Left cardiac atrium (tissue), 4 donors: ENCODE measurements around the gene EMP1. TPM values are rescaled to one million over a fixed set of nuclear protein-coding genes. Genes with fewer than 3 reads are reported as not detected.
A peak's percentile ranks its signal among the peaks of the same experiment; 100 is the strongest.

Experiments used
- ATAC-seq, 2 donors: fragments of 200-7000 bp; cut with Tn5 transposase; one replicate each; pipeline ENCODE4 v1.9.1; 2020; ENCODE audit warnings: mild to moderate bottlenecking in 2 of 2, moderate library complexity in 2 of 2
- DNase-seq: peaks from one replicate; pipeline ENCODE4 v3.0.0-alpha.2; 2020
- intact Hi-C, 2 donors: fragments of 100-400 bp; cut with DNase I; formaldehyde crosslinking; loops; one replicate each; pipeline versions ENCODE4 v1.14.1 to v1.15.1; 2022 to 2023
- total RNA-seq, 2 donors: library from RNA; stranded (reverse); fragmentation: NEBNext Ultra II Directional; extraction: Animal tissue kit (Norgen Biotek cat#: 25700); gene quantifications; one replicate each; pipeline ENCODE4 v1.2.1, GENCODE V29; 2021
- donor health status: DM: no; HTN: yes; CAD: no.
- donor health status: DM: no; HTN: yes; CAD: no; lungs with severe emphysema.
- donor health status: DM: yes; HTN: yes; CAD: no.
- donor health status: Dilated cardiomyopathy.

Gene EMP1
- total RNA-seq, 2 donors from 2014 or later, result 304 to 477 TPM

- no peak for DNase-seq
- intact Hi-C loops, result loop anchor here (5.0 to 10.0 kb wide), 3 partner anchors 208 to 376 kb away; partner anchors contain the start of gene HEBP1 (in 1 of the 2)
- no peak for ATAC-seq
Observed at GRCh38 chr12:13210236-13211190, 14.0 kb downstream of the EMP1 start.

DNA sequence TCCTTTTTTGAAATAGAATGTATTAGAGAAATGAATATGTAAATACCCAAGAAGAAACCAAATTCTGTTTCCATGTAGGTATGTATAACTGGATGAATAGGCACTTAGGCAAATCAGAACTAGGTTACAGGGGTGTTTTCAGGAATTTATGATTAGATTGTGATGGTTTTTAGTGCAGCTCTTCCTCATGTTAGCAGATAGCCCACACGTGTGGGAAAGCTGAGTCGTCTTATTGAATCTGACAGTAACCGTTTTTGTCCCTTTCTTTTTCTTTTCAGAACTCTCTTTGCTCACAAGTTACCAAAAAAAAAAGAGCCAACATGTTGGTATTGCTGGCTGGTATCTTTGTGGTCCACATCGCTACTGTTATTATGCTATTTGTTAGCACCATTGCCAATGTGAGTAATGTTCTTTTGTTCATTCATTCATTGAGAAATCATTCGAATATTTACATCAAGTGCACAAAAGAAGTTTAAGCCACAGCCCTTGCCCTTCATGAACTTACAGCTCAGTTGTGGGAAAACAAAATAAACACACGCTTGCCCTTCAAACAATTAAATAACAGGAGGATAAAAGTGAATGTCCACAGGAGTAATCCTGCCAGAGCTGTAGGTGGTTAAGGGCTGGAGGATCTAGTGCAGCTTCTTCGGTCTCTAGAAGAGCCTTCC, 14.8 kb downstream of the EMP1 start:
- intact Hi-C loops, result loop anchor here (5.0 to 10.0 kb wide), 3 partner anchors 209 to 377 kb away; partner anchors contain the start of gene HEBP1 (in 1 of the 2)
- DNase-seq (no peak), ATAC-seq (no peak)

DNA sequence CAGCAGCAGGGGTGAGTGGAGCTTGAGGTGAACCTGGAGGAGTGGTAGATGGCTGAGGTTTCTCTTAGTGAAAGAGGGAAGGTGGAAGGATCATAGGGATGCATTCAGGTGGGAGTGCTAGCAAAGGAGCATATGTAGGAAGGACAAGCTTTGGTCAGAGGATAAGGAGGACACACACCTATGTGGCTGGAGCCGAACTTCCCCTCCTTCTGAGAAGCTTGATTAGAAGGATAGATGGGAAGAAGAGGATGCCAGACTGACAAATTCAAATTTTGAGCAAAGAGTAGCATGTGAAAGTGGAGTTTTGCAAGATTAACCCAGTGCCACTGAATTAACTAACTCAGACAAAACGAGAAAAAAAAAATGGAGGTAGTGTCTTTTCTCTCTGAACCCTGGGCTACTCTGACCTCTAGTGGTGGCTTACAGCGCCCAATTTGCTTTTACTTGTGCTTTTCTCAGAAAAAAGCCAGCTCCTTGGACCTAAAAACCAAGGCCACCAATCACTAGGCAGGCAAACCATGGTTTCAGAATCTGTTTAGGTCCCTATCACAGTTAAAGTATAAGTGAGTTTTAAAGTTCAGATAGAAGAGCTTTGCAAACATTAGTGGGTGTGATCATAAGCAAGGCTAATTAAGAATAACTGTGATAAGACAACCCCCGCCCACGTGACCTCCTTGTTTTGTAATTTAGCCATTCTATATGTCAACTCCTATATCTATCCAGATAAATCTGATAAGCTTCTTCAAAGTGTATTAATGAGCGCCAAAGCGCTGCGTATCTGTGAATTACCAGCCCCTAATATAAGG, 15.5 kb downstream of the EMP1 start:
- DNase-seq (peak; percentile 35), ATAC-seq (peak; percentile 25 to 42)
- intact Hi-C loops, result loop anchor here (5.0 to 10.0 kb wide), 3 partner anchors 210 to 377 kb away; partner anchors contain the start of gene HEBP1 (in 1 of the 2)

DNA sequence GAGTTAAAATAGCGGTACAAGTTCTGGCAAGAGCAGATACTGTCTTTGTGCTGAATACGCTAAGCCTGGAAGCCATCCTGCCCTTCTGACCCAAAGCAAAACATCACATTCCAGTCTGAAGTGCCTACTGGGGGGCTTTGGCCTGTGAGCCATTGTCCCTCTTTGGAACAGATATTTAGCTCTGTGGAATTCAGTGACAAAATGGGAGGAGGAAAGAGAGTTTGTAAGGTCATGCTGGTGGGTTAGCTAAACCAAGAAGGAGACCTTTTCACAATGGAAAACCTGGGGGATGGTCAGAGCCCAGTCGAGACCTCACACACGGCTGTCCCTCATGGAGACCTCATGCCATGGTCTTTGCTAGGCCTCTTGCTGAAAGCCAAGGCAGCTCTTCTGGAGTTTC, 18.5 kb downstream of the EMP1 start:
- intact Hi-C loops, result loop anchor here in 1 of 2 donors (10.0 kb wide), 1 partner anchor 380 kb away; no protein-coding TSS in a partner anchor

GRCh38 chr12:13218641-13219040, 22.1 kb downstream of the EMP1 start:
- ATAC-seq (no peak), DNase-seq (no peak)
- intact Hi-C loops, result loop anchor here in 1 of 2 donors (10.0 kb wide), 1 partner anchor 384 kb away; no protein-coding TSS in a partner anchor

More for the DNA sequence above, 18.5 kb downstream of the EMP1 start:
- no peak for ATAC-seq
- DNase-seq, result no peak

DNA sequence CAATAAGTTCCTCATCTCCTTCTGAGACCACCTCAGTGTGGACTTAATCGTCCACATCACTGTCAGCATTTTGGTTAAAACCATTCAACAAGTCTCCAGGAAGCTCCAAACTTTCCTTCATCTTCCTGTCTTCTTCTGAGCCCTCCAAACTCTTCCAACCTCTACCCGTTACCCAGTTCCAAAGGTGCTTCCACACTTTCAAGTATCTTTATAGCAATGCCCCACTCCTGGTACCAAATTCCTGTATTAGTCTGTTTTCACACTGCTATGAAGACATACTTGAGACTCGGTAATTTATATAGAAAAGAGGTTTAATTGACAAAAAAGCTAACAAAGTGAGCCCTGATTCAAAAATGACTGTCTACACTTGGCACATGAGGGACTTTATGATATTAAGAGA, 22.8 kb downstream of the EMP1 start:
- ATAC-seq (no peak), DNase-seq (no peak)
- intact Hi-C loops, result loop anchor here in 1 of 2 donors (10.0 kb wide), 1 partner anchor 385 kb away; no protein-coding TSS in a partner anchor

DNA sequence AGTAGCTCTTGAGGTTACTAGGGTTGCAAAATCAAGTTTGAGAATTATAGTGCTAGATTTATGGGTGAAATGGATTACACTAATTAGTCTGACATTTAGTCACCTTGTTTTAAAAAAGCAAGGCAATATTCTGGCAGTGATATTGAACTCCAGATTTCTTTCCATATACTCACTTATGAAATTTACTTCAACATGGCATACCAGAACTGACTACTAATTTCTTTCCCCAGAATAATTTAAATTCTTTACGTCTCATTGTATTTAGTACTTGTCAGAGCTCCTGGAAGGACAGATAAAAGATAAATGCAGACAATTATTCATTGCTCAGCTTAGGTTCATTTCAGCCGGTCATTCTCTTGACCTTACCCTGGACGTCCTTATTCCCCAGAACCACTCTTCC, 24.3 kb downstream of the EMP1 start:
- intact Hi-C loops, result no loop called here
- DNase-seq, result no peak

GRCh38 chr12:13222076-13222475, 25.6 kb downstream of the EMP1 start:
- ATAC-seq, result peak in 1 of 2 donors; percentile 66
- intact Hi-C loops, result no loop called here
- peak; percentile 40 for DNase-seq

More for the DNA sequence above, 24.3 kb downstream of the EMP1 start:
- no peak for ATAC-seq

GRCh38 chr12:13223179-13223804, 26.8 kb downstream of the EMP1 start:
- no peak for ATAC-seq
- intact Hi-C loops, result no loop called here
- DNase-seq, result no peak

- intact Hi-C loops, result no loop called here
- peak; percentile 10 to 34 for ATAC-seq
- no peak for DNase-seq
Observed at GRCh38 chr12:13223941-13224340, 27.4 kb downstream of the EMP1 start.

DNA sequence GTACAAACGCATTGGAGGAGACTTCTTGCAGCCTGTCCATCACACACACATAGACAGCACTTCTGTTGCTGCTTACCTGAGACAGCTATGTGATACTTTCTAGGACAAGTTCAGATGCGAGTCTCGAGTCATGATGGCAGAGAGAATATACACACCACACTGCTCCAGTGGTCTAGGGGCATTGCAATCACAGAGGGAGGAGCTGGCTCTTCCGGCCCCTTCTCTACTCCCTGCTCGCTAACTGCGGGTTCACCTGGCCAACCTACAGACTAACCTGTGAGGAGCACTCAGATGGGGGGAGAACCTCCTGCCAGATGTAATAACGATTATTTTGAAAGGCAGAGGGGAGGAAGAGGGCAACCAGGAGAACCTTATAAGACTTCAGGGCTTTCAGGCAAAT, 30.7 kb downstream of the EMP1 start:
- intact Hi-C loops, result no loop called here
- ATAC-seq, result no peak
- DNase-seq, result no peak

DNA sequence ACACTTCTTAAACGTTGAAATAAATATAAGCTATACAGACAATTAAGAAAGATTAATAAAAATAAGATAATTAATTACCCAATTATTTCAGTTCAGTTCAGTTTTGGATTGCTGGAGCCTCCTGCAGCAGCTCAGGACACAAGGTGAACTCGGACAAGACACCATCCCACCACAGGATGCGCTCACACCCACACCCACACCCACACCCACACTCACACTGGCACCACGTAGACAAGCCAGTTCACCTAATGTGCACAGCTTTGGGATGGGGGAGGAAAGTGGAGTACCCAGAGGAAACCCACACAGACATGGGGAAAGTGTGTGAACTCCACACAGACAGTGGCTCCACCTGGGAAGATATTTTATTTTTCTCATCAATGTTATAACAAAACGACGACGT, 32.1 kb downstream of the EMP1 start:
- no peak for ATAC-seq
- intact Hi-C loops, result no loop called here

GRCh38 chr12:13229504-13229903, 33.0 kb downstream of the EMP1 start:
- no peak for DNase-seq
- intact Hi-C loops, result no loop called here
- ATAC-seq, result no peak

More for the DNA sequence above, 32.1 kb downstream of the EMP1 start:
- DNase-seq, result no peak

- intact Hi-C loops, result loop anchor here in 1 of 2 donors (5.0 kb wide), 1 partner anchor 313 kb away; no protein-coding TSS in a partner anchor
- ATAC-seq, result no peak
Observed at GRCh38 chr12:13230500-13230899, 34.0 kb downstream of the EMP1 start.

GRCh38 chr12:13233830-13234641, 37.5 kb downstream of the EMP1 start:
- intact Hi-C loops, result loop anchor here in 1 of 2 donors (5.0 kb wide), 1 partner anchor 317 kb away; no protein-coding TSS in a partner anchor
- DNase-seq (peak; percentile 48), ATAC-seq (peak; percentile 55 to 65)

More at GRCh38 chr12:13230500-13230899, 34.0 kb downstream of the EMP1 start:
- DNase-seq, result no peak

DNA sequence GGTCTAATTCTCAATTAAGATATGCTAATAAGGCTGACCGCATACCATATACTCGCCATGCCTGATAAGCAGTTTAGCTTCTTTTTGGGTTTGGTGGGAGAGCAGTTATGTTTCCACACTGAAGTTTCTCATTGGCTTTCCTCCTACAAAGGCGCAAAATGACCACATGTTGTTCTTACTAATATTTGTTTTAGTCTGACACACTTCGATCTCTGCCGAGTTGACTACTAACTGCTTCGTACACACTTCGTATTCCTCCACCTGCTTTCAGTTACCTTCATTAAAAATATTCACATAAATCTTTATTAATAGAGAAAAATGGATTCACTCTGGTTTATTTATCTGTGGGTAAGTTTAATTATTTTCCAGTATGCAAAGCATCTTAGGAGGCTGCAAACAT, 41.7 kb downstream of the EMP1 start:
- intact Hi-C loops, result no loop called here
- DNase-seq (no peak), ATAC-seq (no peak)

GRCh38 chr12:13241833-13242488, 45.4 kb downstream of the EMP1 start:
- intact Hi-C loops, result no loop called here
- DNase-seq (no peak), ATAC-seq (no peak)
